ENCODE results near the gene TXNDC8. TPM values are rescaled to one million over a fixed set of nuclear protein-coding genes. Genes with fewer than 3 reads are reported as not detected.

TXNDC8 gene
- total RNA-seq, 1 experiment from 2014 or later, result not detected

DNA sequence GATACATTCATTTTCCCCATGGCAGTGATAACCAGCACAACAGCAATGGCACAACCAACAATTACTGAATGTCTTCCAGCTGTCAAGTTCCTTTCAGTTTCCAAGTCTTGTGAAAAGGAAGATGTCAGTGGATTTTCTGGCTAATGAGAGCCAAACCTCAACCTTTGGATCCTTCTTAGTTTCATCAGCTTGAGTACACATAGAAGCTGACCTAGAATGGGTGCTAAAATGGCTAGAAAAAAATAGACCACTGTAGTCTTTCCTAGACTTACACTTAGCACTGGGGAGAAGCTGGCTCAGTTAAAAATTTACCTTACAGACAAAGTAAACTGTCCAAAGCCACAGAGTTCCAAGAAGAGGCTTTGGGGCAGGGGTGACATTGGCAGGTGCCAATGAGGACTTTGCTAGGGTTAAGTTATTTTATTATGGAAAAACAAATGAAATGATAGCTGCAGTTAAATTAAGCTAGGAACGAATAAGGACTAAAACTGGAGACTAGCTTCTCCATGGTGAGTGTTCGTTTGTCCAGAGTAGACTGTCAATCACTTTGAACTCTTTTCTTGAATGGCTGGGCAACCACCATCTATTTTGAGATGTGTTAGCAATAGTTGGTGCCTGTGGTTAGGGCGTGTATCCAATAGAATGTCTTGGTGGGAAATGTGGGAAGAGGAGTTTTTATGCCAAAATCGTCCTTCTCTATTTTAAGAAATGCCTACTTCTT lies 55.5 kb downstream of the TXNDC8 start:
- no peak for DNase-seq (ENCODE audit: low spot score)

DNA sequence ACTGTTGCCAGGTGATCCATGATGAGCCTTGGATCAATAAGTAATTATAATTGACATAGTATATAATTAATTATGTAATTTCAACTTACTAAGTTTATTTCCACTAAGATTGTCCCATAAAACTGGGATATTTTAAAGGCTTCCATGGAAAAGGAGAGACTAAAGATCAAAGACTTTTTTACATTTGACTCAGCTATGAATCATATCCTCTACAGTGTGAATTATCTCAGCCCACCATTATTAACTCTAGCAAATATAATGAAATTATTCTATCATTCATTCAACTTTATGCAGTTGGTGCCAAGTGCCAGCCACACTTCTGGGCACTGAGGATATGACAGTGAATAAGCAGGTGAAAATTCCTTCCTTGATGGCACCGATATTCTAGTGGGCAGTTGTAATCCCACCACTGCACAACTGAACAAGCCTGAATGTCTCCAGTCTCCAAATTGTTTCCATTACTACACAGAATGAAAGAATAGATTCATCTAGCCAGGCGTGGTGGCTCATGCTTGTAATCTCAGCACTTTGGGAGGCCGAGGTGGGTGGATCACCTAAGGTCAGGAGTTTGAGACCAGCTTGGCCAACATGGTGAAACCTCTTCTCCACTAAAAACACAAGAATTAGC lies 59.5 kb downstream of the TXNDC8 start:
- DNase-seq (ENCODE audit: low spot score), result no peak

DNA sequence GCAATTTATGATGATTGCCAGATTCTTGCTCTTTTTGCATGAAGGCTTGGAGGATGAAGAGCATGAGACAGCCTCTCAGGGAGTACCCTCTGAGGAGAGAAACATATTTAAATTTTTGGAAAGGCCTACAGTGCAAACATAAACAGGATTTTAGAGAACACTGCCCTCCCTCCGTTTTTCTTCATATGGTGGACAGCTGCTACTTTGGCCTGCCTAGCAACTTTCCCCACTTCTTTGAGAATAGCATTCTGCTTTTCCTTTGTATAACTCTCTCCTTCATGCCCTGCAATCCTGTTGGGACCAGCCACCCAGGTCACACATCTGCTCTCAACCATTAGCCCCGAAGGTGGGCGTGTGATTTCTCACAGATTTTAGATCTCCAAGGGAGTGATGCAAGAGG lies 60.9 kb downstream of the TXNDC8 start:
- DNase-seq (ENCODE audit: low spot score), result no peak

- no peak for DNase-seq (ENCODE audit: low spot score)
Observed at GRCh38 chr9:110270211-110270995, 67.3 kb downstream of the TXNDC8 start.

DNA sequence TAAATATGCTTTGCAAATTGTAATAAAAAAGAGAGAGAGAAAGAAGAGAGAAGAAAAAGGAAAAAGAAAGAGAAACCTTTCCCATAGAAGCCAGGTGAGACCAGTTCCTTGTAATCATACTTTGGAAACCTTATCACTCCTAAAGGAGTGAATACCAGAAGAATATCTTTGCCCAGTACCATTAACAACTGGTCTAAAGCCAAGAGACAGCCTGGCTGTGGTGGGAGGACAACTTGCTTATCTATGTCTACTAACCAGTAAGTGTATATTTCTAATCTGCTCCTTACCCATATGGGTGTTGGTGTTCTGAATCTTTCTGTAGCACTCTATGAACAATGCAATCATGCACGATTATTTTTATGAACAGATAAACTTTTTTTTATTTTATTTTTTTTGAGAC lies 70.9 kb downstream of the TXNDC8 start:
- DNase-seq (ENCODE audit: low spot score), result no peak

DNA sequence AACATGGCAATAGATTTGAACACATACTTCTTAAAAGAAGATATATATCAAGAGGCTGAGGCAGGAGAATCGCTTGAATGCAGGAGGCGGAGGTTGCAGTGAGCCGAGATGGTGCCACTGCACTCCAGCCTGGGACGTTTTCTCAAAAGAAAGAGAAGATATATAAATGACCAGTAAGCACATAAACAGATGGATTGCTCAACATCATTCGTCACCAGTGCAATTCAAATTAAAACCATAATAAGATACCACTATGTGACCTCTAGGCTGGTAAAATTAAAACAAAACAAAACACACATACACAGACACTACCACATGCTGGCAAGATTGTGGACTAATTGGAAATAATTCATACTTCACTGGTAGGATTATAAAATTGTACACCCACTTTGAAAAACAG lies 76.0 kb downstream of the TXNDC8 start:
- no peak for DNase-seq (ENCODE audit: low spot score)

GRCh38 chr9:110260911-110261310 lies 76.8 kb downstream of the TXNDC8 start:
- no peak for DNase-seq (ENCODE audit: low spot score)

- DNase-seq (ENCODE audit: low spot score), result no peak
Observed at GRCh38 chr9:110259566-110259965, 78.1 kb downstream of the TXNDC8 start.

GRCh38 chr9:110258690-110259091 lies 79.0 kb downstream of the TXNDC8 start:
- no peak for DNase-seq (ENCODE audit: low spot score)

DNA sequence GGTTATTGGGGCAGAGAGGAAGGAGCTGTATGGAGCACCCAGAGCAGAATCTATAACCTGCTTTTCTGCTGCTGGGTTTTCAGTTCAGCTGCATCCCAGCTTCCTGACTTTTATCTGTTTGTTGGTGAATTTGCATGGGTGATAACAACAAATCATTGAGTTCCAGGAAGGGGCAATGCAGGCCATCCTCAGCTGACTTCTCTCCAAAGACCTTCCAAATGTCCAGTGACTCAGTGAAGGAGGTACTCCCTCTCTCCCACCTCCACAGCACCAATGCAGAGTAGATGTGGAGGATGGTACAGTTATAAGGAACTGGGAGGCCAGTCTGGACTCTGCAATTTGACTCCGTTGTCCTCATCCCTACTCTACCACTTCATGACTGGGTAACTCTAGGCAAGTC lies 79.7 kb downstream of the TXNDC8 start:
- DNase-seq (ENCODE audit: low spot score), result no peak

- peak; percentile 10 for DNase-seq (ENCODE audit: low spot score)
Observed at GRCh38 chr9:110257097-110257841, 80.4 kb downstream of the TXNDC8 start.

DNA sequence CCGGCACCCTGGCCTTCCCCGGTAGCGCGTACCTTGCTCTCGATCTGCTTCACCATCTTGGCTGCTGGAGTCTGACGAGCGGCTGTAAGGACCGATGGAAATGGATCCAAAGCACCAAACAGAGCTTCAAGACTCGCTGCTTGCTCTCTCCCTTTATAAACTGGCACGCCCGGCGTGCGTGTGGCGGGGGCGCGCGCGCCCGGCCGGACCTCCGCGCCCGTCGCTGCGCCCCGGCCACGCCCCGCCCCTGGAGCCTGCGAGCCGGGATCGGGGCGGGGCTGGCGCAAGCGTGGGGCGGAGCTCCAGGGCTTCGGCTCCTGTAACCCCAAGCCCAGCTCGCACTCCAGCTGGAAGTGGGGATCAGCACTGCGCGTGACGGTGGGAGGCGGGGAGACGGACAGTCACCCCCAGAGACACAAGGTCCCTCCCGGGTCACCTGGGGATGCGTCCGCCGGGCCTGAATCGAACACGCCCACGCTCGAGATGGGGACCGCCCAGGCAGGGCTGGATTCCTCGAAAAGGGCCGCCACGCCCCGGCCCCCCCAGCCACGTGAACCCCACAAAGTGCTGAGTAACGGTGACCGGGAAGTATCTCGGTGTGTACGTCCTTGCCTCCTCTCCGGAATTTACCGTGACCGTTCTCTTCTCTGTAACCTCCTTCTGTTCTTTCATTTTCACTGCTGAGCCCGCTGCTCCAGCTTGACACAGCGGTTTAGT lies 81.1 kb downstream of the TXNDC8 start, which contains the start of gene TXN:
Gene TXN, minus strand, starts transcription at position 128 of the 717 bp plus-strand sequence. Its CDS starts 72 bp downstream, at position 56.
- peak; percentile 95 for DNase-seq (ENCODE audit: low spot score)

DNA sequence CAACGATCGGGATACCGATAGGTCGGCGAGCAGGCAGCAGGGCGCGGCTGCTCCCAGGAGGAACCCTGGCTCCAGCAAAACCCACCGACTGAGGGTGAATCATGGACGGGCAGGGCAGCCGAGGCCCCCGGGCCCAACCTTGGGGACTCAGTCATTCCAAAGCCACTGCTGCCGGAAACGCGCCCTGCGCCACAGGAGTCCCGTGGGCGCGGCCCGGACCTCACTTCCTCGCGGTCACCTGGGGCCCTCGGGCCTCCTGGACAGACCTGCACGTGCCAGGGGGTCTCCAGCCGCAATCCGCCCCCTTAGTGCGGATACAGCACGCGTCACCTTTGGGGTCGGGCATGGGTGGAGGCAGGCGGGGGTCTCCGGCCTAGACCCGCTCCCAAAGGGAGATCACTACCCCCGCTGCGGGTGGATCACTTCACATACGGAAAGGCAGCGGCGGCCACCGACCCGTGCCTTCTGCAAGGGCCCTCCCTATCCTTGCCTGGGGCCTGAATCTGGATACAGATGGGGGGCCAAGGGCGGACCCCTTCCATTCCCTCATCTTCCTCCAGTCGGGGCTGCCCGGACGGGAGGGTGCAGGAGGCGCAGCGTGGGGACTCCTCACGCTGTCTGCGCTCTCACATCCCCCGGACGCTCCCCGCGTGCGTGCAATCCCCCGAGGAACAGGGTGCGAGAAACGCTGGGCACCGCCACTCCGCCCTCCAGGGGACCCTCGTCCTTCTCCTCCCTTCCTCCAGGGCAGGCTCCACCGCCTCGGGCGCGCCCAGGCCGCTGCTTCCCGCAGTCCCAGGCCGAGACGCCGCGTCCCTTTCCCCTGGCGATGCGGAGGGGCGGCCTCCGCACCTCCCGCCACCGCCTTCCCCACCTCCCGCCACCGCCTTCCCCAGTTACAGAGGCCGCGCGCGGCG lies 81.9 kb downstream of the TXNDC8 start:
- DNase-seq (ENCODE audit: low spot score), result peak; percentile 24

DNA sequence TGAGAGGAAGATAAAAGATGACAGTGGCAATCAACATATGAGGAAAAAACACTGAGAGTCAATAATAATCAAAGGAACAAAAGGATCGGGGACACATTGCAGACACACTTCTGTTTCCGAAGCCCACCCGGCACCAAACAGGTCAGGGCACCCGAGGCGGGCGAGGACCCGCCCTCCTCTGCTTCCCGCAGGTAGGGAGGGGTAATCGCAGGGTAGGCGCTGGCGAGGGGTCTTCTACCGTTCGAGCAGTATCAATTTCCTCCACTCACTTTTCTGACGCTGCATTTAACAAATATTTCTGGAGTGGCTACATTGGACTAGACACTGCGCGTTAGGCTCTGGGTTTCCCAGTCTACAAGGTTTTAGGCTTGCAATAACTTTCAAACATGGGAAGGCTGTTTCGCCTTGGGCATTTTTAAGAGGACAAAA lies 82.6 kb downstream of the TXNDC8 start:
- no peak for DNase-seq (ENCODE audit: low spot score)

- no peak for DNase-seq (ENCODE audit: low spot score)
Observed at GRCh38 chr9:110254500-110254899, 83.2 kb downstream of the TXNDC8 start.

Other genes starting within 250 kb of the TXNDC8 start
- not detected in 2 replicates for gene C9orf152, start 129.7 kb downstream of the TXNDC8 start, total RNA-seq (2014; rRNA removed; shearing (Covaris generic))
- gene TXN, start 81.4 kb downstream of the TXNDC8 start, total RNA-seq (2014; rRNA removed; shearing (Covaris generic)), result 661 and 686 TPM in 2 replicates
- 0.16 and 0.41 TPM in 2 replicates for gene SVEP1, start 241.9 kb upstream of the TXNDC8 start, total RNA-seq (2014; rRNA removed; shearing (Covaris generic))